Measurements from ENCODE around the gene DRAM2.

Gene DRAM2

DNA sequence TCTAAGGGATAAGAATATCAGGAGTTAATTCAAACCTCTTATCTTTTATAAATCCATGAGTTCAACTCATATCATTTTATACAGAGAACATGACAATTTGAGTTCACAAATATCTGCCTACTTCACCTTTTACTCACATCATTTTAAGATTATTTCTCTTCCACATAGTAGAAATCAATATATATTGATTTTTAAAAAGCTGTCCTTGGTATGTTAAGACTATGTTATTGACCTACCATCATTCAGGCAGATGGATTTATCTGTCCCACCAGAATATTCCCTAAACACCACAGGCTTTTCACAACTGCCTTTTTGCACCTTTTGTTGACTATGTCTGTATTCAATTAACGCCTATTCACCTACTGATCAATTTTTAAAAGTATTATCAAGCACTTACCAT is 13.5 kb downstream of the DRAM2 start:
- DNase-seq (ENCODE audit: low spot score): no peak
- H2BK12ac ChIP-seq (ENCODE audit: low read length): no peak overlapping the region
- H3K36me3 ChIP-seq (replicated peaks in 1 of 2; ENCODE audit: control insufficient read depth in 2 of 2, insufficient read depth in 2 of 2, low read length in 2 of 2): peaks cover 6 to 83% of the 10 kb centered on the region in 2 donors
- H3K4me3 ChIP-seq (ENCODE audit: low read length in 2 of 2): no peak overlapping the region
- no peak overlapping the region for H2BK120ac ChIP-seq (ENCODE audit: low read depth, low read length)
- no peak overlapping the region for H3K4me2 ChIP-seq (ENCODE audit: insufficient read depth, low read length, poor library complexity, severe bottlenecking)
- no peaks in the 10 kb centered on the region for H3K27me3 ChIP-seq (ENCODE audit: control insufficient read depth in 3 of 3, insufficient read depth in 3 of 3, low read depth in 1 of 3, low read length in 3 of 3)
- no peak overlapping the region for H3K23ac ChIP-seq (ENCODE audit: low read depth, low read length, poor library complexity)
- H2AFZ ChIP-seq (ENCODE audit: low read length): no peak overlapping the region
- no peak overlapping the region for H3K9ac ChIP-seq (ENCODE audit: low read depth, low read length, poor library complexity)
- H4K8ac ChIP-seq (ENCODE audit: low read depth, low read length): no peak overlapping the region
- no peak overlapping the region for H2AK5ac ChIP-seq (ENCODE audit: low read depth, low read length)
- H3K27ac ChIP-seq (replicated peaks; ENCODE audit: low read length): no peak overlapping the region
- H2BK5ac ChIP-seq (ENCODE audit: low read length): no peak overlapping the region
- H3K18ac ChIP-seq (ENCODE audit: low read length): no peak overlapping the region
- H4K91ac ChIP-seq (ENCODE audit: low read depth, low read length, poor library complexity): no peak overlapping the region
- H2BK15ac ChIP-seq (ENCODE audit: low read length): no peak overlapping the region
- WGBS, 2 donors (ENCODE audit: extremely low coverage in 2 of 2, insufficient read length in 2 of 2, insufficient replicate concordance in 1 of 2): no CpG with 5 or more reads among the region's 1 CpG
- no peaks in the 10 kb centered on the region for H3K79me1 ChIP-seq (ENCODE audit: low read depth, low read length)
- peaks cover 0 to 6% of the 10 kb centered on the region in 2 donors for H3K4me1 ChIP-seq (ENCODE audit: control insufficient read depth in 2 of 2, insufficient read depth in 1 of 2, low read depth in 1 of 2, low read length in 2 of 2)
- H3K4ac ChIP-seq (ENCODE audit: low read length): no peak overlapping the region
- H3K14ac ChIP-seq (ENCODE audit: low read length): no peak overlapping the region
- H3K9me3 ChIP-seq (replicated peaks in 1 of 2; ENCODE audit: control insufficient read depth in 2 of 2, insufficient read depth in 1 of 2, low read depth in 1 of 2, low read length in 2 of 2): no peaks in the 10 kb centered on the region

DNA sequence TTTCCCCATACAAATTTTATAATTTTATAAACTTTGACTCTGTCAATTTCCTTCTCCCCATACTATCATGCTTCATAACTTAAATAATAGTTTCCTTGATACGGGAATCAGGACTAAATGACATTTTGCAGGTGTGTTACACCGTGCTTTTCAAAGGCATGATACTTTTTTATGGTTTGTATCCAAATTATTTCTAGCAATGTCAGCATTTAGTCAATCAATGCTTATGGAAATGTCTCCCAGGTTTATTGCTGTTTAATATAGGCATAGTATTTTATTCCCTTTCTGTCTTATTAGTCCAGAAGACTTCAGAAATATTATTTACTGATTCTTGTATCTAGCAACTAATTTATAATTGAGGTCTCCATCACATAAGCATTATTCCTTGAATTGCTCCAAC is 23.4 kb downstream of the DRAM2 start:
- WGBS, 2 donors (ENCODE audit: extremely low coverage in 2 of 2, insufficient read length in 2 of 2, insufficient replicate concordance in 1 of 2): no CpG with 5 or more reads among the region's 2 CpGs

DNA sequence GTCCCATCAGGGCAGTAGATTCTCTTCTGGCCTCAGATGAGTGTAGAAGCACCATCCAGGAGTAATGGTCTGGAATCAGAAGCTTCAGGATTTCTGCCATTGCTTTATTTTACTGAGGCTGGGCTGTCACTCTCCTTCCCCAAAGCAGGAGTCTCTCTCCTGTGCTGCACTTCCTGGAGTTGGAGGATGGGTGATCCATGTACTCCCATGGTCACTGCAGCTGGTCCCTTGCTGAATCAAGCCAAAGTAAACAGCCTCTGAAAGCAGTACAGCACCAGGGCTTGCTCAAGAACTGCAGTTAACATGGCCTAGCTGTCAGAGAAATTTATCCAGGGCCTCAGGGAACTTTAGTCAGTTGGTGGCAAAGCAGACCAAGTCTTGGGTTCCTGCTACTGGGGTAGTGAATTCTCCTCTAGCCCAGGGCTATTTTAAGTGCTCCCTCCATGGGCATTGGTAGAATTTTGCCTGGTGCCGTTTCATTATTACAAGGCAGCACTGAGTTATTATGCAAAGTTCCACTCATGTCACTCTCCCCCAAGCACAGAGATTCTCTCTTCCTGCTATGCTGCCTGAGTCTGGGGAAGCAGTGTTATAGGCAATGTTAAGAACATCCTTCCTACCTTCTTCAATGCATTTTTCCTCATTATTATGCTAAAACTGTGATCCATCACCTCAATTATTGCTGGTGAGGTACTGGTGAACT is 29.5 kb downstream of the DRAM2 start:
- H2BK120ac ChIP-seq (ENCODE audit: low read depth, low read length): no peak overlapping the region
- peaks cover 7% of the 10 kb centered on the region in 2 donors for H3K9me3 ChIP-seq (replicated peaks in 1 of 2; ENCODE audit: control insufficient read depth in 2 of 2, insufficient read depth in 1 of 2, low read depth in 1 of 2, low read length in 2 of 2)
- H2AK5ac ChIP-seq (ENCODE audit: low read depth, low read length): no peak overlapping the region
- no peak overlapping the region for H3K4me3 ChIP-seq (ENCODE audit: low read length in 2 of 2)
- H2BK12ac ChIP-seq (ENCODE audit: low read length): no peak overlapping the region
- no peak overlapping the region for H3K4me2 ChIP-seq (ENCODE audit: insufficient read depth, low read length, poor library complexity, severe bottlenecking)
- H3K14ac ChIP-seq (ENCODE audit: low read length): no peak overlapping the region
- no peaks in the 10 kb centered on the region for H3K79me1 ChIP-seq (ENCODE audit: low read depth, low read length)
- H2AFZ ChIP-seq (ENCODE audit: low read length): no peak overlapping the region
- H3K27me3 ChIP-seq (ENCODE audit: control insufficient read depth in 3 of 3, insufficient read depth in 3 of 3, low read depth in 1 of 3, low read length in 3 of 3): no peaks in the 10 kb centered on the region
- H2BK5ac ChIP-seq (ENCODE audit: low read length): no peak overlapping the region
- peaks cover 2 to 23% of the 10 kb centered on the region in 2 donors for H3K36me3 ChIP-seq (replicated peaks in 1 of 2; ENCODE audit: control insufficient read depth in 2 of 2, insufficient read depth in 2 of 2, low read length in 2 of 2)
- no peak overlapping the region for H3K9ac ChIP-seq (ENCODE audit: low read depth, low read length, poor library complexity)
- no peak for DNase-seq (ENCODE audit: low spot score)
- H2BK15ac ChIP-seq (ENCODE audit: low read length): no peak overlapping the region
- H3K18ac ChIP-seq (ENCODE audit: low read length): no peak overlapping the region
- no peak overlapping the region for H4K91ac ChIP-seq (ENCODE audit: low read depth, low read length, poor library complexity)
- no peak overlapping the region for H3K23ac ChIP-seq (ENCODE audit: low read depth, low read length, poor library complexity)
- no peaks in the 10 kb centered on the region for H3K4me1 ChIP-seq (ENCODE audit: control insufficient read depth in 2 of 2, insufficient read depth in 1 of 2, low read depth in 1 of 2, low read length in 2 of 2)
- no peak overlapping the region for H4K8ac ChIP-seq (ENCODE audit: low read depth, low read length)
- no peak overlapping the region for H3K27ac ChIP-seq (replicated peaks; ENCODE audit: low read length)
- no peak overlapping the region for H3K4ac ChIP-seq (ENCODE audit: low read length)
- WGBS, 2 donors (ENCODE audit: extremely low coverage in 2 of 2, insufficient read length in 2 of 2, insufficient replicate concordance in 1 of 2): no CpG with 5 or more reads among the region's 1 CpG

More for the DNA sequence above, 23.4 kb downstream of the DRAM2 start:
- H3K9me3 ChIP-seq (replicated peaks in 1 of 2; ENCODE audit: control insufficient read depth in 2 of 2, insufficient read depth in 1 of 2, low read depth in 1 of 2, low read length in 2 of 2): no peaks in the 10 kb centered on the region
- no peaks in the 10 kb centered on the region for H3K79me1 ChIP-seq (ENCODE audit: low read depth, low read length)
- no peak overlapping the region for H3K9ac ChIP-seq (ENCODE audit: low read depth, low read length, poor library complexity)
- no peak overlapping the region for H2BK12ac ChIP-seq (ENCODE audit: low read length)
- no peaks in the 10 kb centered on the region for H3K4me1 ChIP-seq (ENCODE audit: control insufficient read depth in 2 of 2, insufficient read depth in 1 of 2, low read depth in 1 of 2, low read length in 2 of 2)
- H2BK5ac ChIP-seq (ENCODE audit: low read length): no peak overlapping the region
- H4K91ac ChIP-seq (ENCODE audit: low read depth, low read length, poor library complexity): no peak overlapping the region
- H2BK15ac ChIP-seq (ENCODE audit: low read length): no peak overlapping the region
- H3K18ac ChIP-seq (ENCODE audit: low read length): no peak overlapping the region
- no peak overlapping the region for H2AK5ac ChIP-seq (ENCODE audit: low read depth, low read length)
- H2BK120ac ChIP-seq (ENCODE audit: low read depth, low read length): no peak overlapping the region
- no peak overlapping the region for H3K4me3 ChIP-seq (ENCODE audit: low read length in 2 of 2)
- H4K8ac ChIP-seq (ENCODE audit: low read depth, low read length): no peak overlapping the region
- no peak overlapping the region for H3K23ac ChIP-seq (ENCODE audit: low read depth, low read length, poor library complexity)
- DNase-seq (ENCODE audit: low spot score): no peak
- no peak overlapping the region for H2AFZ ChIP-seq (ENCODE audit: low read length)
- H3K4me2 ChIP-seq (ENCODE audit: insufficient read depth, low read length, poor library complexity, severe bottlenecking): no peak overlapping the region
- no peak overlapping the region for H3K27ac ChIP-seq (replicated peaks; ENCODE audit: low read length)
- no peaks in the 10 kb centered on the region for H3K27me3 ChIP-seq (ENCODE audit: control insufficient read depth in 3 of 3, insufficient read depth in 3 of 3, low read depth in 1 of 3, low read length in 3 of 3)
- H3K4ac ChIP-seq (ENCODE audit: low read length): no peak overlapping the region
- peaks cover 2 to 78% of the 10 kb centered on the region in 2 donors for H3K36me3 ChIP-seq (replicated peaks in 1 of 2; ENCODE audit: control insufficient read depth in 2 of 2, insufficient read depth in 2 of 2, low read length in 2 of 2)
- no peak overlapping the region for H3K14ac ChIP-seq (ENCODE audit: low read length)

DNA sequence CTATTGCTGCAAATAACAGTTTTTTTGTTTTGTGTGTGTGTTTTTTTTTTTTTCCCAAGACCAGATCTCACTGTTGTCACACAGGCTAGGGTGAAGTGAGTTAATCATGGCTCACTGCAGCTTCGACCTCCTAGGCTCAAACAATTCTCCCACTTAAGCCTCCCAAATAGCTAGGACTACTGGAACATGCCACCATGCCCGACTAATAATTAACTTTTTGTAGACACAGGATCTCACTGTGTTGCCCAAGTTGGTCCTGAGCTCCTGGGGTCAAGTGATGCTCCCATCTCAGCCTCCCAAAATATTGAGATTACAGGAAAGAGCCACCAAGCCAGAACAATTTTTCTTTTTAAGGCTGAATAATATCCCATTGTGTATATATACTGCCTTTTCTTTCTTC is 34.9 kb downstream of the DRAM2 start:
- Histone ChIP-seq H3K4me2 (ENCODE audit: insufficient read depth, low read length, poor library complexity, severe bottlenecking) (no peak overlapping the region), H2AK5ac (ENCODE audit: low read depth, low read length) (no peak overlapping the region), H3K4ac (ENCODE audit: low read length) (no peak overlapping the region), H3K18ac (ENCODE audit: low read length) (no peak overlapping the region), H3K4me1 (ENCODE audit: control insufficient read depth in 2 of 2, insufficient read depth in 1 of 2, low read depth in 1 of 2, low read length in 2 of 2) (no peaks in the 10 kb centered on the region), H3K14ac (ENCODE audit: low read length) (no peak overlapping the region), H2BK15ac (ENCODE audit: low read length) (no peak overlapping the region), H3K9me3 (replicated peaks in 1 of 2; ENCODE audit: control insufficient read depth in 2 of 2, insufficient read depth in 1 of 2, low read depth in 1 of 2, low read length in 2 of 2) (peaks cover 15 to 16% of the 10 kb centered on the region in 2 donors), H3K9ac (ENCODE audit: low read depth, low read length, poor library complexity) (no peak overlapping the region), H3K27me3 (ENCODE audit: control insufficient read depth in 3 of 3, insufficient read depth in 3 of 3, low read depth in 1 of 3, low read length in 3 of 3) (no peaks in the 10 kb centered on the region), H4K8ac (ENCODE audit: low read depth, low read length) (no peak overlapping the region), H2BK12ac (ENCODE audit: low read length) (no peak overlapping the region), H2BK120ac (ENCODE audit: low read depth, low read length) (no peak overlapping the region), H3K36me3 (replicated peaks in 1 of 2; ENCODE audit: control insufficient read depth in 2 of 2, insufficient read depth in 2 of 2, low read length in 2 of 2) (no peaks in the 10 kb centered on the region), H3K79me1 (ENCODE audit: low read depth, low read length) (no peaks in the 10 kb centered on the region), H2BK5ac (ENCODE audit: low read length) (no peak overlapping the region), H4K91ac (ENCODE audit: low read depth, low read length, poor library complexity) (no peak overlapping the region), H3K23ac (ENCODE audit: low read depth, low read length, poor library complexity) (no peak overlapping the region), H3K4me3 (ENCODE audit: low read length in 2 of 2) (no peak overlapping the region), H3K27ac (replicated peaks; ENCODE audit: low read length) (no peak overlapping the region), H2AFZ (ENCODE audit: low read length) (no peak overlapping the region)
- no peak for DNase-seq (ENCODE audit: low spot score)
- no CpG with 5 or more reads among the region's 2 CpGs for WGBS, 2 donors (ENCODE audit: extremely low coverage in 2 of 2, insufficient read length in 2 of 2, insufficient replicate concordance in 1 of 2)

Data from neuronal stem cell (in vitro differentiated cells).